GM21515 (cell line): ENCODE data around the gene KCNJ10.

ENCODE experiments used
- ATAC-seq: cut with Tn5 transposase; IDR thresholded peaks from one replicate; pipeline ENCODE4 v1.9.1; 2021; ENCODE audit not compliant: unreplicated experiment

Gene KCNJ10

DNA sequence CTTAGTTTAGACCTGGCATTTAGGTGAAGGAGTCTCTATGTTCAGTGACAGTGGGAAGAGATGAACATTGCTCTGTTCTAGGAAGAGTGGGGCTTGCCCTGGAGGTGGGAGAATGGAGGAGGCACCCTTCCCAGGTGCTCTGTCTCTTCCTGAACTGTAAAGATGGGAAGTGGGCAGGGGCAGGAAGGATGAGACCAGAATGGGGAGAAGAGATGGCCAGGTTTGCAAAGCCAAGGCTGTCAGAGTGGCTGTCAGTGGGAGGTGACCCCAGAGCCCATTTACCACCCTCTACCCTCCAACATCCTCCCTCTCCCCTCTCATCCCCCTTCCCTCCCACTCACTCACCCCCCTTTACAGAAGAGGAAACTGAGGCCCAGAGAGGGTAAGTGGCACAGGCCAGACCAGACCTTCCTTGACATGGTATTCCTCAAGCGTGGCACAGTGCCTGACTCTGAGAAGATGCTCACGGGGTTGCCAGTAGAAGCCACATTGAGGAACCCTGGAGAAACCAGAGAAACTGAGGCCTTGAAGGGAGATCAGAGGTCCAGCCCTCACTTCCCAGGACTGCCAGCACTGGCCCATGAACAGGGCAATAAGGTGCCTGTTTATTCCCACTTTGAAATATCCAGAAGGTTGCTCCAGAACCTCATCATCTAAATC, 29.9 kb upstream of the KCNJ10 start:
- no peak for ATAC-seq

DNA sequence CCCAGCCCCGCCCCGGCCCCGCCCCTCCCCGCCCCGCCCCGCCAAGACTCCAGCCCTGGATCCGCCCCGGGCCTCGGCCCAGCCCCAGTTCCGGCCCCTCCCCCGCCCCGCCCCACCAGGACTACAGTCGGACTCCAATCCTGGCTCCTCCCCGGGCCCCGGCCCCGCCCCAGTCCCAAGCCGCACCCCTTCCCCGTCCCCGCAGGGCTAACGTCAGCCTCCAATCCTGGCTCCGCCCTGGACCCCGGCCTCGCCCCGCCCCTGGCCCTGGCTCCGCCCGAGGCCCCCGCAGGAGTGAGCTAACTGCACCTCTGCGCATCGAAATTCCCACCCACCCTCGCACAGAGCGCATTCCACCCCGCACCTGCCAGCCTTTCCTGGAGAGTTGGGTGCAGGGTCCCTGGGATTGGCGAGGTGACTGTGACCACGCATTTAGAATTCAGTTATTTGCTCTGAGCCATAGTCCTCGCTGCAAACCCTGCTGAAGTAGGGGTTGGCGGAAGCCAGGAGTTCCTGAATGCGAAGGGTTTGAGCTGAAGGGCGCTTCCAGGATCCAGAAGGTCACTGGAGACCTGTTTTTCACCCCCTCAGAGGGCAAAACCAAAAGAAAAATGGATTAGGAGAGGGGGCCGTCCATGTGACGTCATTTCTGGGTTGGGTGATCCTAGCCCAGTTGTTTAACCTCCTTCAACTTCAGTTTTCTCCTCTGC, 29.0 kb upstream of the KCNJ10 start:
- ATAC-seq, result peak; percentile 82

DNA sequence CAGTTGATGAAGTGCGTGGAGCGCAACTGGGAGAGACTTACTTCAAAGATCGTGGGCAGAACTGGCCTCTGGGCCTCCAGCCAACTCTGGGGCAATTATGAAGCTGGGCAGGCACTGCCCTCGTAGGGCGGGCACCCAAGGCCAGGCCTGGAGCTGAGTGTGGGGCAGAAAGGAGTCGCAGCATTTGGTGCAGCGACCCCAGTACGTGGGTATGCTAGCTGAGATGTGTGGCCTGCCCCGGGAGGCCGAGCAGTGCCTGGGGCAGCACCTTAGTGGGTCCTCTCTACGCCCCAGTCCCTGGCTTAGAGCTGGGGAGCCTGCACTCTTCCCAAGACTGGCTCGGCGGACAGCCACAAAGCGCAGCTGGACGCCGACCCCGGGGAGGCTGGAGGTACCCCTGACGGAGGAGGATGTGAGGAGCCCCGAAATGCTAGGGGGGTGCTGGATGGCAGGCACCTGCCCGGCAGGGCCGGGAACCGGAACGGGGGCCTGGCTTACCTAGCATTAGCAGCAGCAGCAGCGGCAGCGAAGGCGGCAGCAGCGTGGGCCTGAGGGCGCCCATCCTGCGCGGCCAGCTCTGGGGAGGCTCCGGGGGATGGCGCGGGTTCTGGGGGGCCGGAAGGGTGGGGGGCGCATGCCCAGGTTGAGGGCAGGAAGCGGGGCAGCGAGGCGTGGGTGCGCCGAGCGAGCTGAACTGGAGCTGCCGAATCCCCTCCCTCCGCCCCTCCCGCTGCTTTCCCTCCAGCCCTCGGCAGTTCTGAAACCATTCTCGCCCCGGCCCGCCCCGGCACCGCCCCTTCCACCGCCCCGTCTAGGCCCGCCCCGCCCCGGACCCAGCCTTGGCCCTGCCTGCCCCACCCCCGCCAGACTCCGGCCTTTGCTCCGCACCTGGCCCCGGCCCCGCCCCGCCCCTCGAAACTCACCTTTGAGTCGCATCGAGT, 28.2 kb upstream of the KCNJ10 start, which contains the start of gene IGSF8:
IGSF8 (minus strand) TSS at position 709 of the 941 bp plus-strand sequence; CDS start at position 562, 147 bp downstream.
- ATAC-seq, result peak; percentile 43

DNA sequence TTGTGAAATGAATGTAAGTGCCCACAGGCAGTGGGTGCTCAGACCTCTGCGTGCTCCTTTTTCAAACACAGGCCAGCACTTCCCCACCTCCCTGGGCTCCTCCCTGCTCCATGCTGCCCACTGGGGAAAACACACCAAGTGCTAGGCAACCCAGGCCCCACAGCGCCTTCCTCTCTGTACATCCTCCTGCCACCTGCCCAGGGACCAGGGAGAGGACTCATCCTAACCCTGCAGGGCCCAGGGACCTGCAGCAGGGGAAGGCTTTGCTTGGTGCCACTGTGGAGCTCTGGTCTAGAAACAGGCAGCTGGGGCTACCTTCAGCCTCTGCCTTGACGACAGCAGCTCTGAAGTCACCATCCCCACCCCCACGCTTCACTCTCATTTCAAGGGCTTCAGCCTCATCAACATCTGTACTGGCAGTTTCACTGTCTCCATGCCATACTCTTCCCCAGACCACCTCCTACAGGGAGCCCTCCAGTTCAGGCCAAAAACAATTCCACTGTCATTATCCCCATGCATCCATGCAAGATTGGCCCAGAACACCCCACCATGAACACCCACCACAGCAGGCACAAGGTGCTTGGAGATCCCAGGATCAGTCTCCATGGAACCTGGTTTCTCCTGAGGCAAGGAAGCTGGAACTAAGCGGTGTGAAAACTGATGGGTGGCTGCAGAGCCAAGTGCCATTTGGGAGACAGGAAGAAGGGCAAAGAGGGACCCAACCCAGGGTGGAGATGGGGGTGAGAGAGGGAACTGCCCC, 27.4 kb upstream of the KCNJ10 start:
- ATAC-seq, result no peak

DNA sequence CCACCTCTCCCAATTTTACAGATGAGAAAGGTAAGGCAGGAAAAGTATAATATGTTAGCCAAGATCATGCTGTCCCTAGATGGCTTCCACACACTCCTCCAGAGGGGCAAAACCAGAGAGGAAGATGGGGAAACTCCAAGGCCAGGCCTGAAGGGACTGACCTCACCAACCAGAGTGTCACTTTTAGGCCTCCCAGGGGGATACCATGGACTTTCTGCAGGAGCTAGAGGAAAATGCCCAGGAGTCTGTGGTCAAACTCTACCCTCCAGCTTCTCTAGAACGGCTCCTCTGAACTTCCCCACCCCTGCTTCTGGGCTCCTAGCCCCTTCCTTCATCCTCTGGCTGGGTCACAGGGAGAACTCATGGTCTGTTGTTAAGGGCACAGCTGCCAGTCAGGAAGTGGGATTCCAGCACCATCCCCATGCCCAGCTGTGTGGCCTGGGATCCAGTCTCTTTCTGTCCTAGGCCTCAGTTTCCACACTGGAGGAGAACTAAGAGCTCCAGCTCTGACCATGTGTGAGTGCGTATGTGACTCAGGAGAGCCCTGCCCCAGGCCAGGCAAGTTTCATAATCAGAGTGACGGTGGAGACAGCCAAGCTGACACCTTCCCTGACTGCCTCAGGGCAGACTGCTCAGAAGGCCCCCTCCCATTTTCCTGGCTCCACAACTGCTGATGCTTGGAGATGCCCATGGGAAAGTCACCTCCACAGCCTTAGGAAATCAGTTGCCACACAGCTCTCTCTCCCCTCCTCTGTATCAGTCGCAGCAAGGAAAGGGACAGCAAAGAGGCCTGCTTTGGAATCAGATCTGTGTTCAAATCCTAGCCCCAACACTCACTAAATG, 26.5 kb upstream of the KCNJ10 start:
- ATAC-seq, result no peak

DNA sequence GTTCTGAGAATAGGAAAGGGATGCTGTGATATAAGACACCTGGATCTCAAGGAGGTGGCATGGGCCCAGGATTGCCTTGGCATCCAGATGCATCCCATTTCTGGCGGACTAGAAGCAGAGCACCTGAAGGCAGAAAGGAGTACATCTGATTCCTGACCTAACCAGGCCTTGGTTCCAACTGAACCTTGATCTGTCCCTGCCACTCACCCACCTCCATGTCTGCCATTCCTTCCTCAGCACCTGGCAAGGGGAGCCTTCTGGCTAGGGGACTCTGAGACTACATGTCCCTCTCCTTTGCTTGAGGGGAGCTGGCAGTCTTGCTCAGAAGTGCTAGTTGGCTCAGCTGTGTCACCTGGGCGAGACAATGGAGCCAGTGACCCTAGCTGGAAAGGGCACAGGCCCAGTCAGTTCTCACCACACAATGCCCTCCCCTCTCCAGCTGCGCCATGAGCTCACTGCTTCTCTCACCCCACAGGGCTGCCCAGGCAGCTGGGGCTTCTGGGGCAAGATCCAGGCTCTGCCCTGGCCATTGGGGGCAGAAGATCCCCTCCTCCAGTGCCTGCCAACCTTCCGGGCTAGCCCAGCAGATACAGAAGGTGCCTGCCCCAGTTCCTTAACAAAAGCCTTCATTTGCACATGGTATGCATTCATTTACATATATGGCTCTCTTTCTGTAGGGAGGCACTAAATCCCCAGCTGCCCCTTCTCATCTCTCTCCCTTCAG, 25.6 kb upstream of the KCNJ10 start:
- ATAC-seq, result no peak

DNA sequence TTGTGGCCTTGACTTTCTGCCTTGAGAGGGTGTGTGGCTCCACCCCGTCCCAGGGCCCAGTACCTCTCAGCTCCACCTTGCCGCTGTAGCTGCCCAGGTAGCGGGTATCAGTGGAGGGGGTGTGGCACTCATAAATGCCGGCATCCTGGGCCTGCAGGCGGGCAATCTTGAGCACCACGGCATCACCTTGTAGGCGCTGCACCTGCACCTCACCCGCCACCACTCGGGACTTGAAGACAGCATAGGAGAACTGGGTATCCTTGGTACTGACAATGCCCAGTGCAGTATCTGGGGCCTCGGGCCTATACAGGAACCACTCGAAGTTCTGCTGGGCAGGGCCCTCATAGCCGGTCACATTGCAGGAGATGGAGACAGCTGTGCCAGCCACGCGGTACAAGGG, 24.8 kb upstream of the KCNJ10 start:
- ATAC-seq, result no peak

DNA sequence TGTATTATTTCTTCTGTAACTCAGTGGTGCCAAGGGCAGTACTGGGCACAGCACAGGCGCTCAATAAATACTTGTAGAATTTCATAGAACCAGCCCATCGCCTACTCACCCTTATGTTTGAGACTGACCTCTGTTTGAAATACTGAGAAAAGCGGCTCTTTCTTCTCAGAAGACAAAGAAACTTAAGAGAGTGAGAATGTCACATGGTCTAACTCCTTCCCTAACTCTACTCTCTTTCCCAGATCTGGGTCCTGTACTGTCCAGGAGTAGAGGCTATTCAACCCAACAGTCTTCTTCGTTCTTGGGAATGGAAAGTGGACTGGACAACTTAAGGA, 24.3 kb upstream of the KCNJ10 start:
- ATAC-seq, result no peak

DNA sequence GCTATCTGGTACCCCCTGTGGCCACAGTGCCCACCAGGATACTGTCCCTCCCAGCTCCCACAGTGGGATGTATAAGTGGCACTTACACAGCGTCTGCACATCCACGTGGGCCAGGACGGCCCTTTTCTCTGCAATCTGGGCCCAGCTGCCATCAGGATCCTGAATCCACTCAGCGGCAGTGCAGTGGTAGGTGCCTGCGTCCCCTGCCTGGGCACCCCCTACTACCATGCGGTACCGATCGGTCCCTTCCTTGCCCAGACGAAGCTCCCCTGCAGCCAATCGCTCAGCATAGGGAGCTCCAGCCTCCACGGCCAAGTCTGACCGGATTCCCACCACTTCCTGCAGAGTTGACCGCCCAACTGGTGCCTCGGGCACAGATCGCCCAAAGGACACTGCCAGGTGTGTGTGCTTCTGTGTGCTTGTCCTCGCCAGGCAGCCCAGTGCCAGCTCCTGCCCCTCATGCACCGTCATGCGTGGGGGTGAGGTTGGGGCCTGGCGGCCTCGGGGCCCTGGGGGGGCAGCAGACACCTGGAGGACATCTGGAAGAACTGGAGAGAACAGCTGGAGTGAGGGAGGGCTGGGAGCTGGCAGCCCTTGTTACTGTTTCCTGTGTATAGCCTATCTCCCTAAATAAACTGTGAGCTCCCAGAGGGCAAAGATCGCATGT, 23.8 kb upstream of the KCNJ10 start:
- ATAC-seq, result no peak

DNA sequence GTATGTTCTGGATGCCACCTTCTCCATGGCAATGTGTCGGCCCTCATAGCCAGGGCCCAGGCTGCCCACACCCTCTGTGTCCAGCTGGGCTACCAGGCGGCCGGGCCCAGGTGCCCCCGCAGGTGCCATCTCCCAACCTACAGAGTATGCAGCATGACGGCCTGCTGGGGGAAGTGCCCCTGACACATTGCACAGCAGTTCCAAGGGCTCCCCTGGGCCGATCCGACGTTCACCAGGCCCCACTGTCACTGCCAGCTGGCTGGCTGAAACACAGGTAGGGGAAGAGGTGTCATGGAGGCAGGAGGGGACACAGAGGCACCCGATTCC, 23.1 kb upstream of the KCNJ10 start:
- no peak for ATAC-seq

DNA sequence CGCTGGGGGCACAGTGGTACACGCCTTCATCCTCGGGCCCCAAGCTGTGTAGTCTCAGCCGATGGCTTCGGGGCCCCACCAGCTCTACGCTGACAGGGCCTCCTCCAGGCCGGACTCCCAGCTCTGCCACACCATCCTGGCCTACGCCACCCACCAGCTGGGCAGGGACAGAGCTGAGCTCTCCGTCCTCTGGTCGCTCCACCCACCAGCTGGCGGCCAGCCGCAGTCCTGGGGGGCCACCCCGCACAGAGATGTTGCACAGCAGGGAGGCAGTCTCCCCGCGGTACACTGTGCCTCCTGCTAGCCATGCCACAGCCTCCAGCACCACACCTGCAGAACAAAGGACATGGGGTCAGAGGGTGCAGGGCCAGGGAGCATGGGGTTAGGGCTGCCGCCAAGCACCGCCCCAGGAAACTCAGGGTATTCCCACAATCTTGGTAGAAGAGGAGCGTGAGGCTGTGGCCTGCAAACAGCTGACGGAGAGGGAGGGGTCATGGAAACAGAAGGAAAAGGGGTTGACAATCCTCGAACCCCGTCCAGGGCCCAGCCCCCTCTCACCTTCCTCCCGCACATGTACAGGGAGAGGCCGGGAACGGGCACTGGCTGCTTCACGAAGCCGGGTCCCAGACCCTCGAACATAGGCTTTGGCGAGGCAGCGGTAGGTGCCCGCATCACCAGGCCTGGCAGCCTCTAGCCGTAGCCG, 22.6 kb upstream of the KCNJ10 start:
- no peak for ATAC-seq

DNA sequence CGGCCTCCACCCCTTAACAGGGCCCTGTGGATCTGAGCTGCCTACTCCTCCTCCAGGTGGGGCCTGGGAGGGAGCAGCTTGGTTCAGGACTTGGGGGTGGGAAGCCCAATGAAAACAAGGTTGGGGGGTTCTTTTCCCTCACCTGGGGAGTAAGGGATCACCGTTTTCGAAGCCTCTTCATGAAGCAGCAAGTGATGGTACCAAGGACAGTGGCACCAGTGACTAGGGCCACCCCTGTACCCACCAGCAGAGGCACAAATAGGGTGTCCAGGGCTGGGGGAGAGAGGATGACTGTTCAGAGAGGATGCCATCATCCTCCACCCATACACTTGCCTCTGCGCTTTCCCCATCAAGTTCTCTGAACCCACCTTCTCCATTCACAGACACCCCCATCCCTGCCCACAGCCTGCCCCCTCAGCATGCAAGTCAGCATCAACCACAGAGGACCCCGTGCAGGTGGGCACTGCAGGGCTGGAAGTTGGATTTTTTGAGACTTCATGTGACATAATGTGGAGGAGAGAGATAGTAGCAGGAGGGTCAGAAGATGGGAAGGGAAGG, 21.8 kb upstream of the KCNJ10 start:
- no peak for ATAC-seq

DNA sequence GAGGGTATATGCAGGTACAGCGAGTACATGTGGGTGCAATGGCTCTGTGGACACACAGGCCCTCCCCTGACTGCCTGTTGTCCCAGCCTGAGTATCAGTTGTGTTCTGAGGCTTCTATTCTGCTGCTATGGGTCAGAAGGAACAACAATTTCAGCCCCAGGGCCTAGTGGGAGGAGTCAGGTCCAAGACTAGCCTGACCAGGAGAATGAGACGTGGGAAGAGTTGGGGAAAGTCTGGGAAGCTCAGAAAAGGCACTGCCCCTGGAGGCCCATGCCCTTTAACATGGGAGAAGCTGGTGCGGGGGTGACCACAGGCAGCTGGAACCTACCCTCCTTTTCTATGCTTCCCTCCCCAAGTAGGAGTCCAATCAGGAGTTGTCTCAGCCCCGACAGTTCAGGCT, 20.8 kb upstream of the KCNJ10 start:
- no peak for ATAC-seq

DNA sequence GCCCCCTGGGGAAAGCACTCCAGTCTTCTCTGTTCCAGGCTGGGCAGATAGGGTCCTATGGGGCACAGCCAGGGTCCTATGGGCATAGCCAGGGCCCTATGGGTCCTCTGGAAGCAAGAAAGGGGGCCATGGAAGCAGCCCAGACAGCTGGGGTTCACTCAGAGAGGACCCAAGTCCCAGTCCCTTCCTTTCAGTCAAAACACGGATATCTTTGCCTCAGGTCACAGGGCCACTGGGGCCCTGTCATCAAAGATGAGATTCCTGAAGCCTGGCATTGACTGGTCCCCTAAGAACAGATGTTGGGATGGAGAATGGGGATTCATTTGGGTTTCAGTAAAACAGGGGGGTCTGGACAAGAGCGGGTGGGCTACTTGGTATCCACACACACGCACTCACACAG, 19.9 kb upstream of the KCNJ10 start:
- no peak for ATAC-seq

DNA sequence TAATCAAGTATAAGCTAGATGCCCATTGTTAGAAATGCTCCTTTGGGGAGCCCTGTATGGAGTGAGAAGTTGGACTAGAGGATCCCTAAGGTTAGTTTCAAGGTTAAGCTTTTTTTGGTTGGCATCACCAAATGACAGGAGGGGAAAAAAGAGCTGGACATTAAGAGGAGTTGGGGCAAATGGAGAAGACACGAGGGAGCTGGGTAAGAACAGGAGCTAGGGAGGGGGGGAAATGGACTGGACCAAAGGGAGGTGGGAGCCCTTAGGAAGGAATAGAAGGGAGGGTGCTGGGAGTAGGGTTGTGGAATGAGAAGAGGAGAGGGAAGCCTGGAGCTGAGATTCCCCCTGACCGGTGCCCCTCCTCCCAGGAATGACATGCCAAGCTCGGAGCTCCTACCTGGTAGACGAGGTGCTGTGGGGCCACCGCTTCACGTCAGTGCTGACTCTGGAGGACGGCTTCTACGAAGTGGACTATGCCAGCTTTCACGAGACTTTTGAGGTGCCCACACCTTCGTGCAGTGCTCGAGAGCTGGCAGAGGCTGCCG, 17.2 kb upstream of the KCNJ10 start:
- no peak for ATAC-seq

DNA sequence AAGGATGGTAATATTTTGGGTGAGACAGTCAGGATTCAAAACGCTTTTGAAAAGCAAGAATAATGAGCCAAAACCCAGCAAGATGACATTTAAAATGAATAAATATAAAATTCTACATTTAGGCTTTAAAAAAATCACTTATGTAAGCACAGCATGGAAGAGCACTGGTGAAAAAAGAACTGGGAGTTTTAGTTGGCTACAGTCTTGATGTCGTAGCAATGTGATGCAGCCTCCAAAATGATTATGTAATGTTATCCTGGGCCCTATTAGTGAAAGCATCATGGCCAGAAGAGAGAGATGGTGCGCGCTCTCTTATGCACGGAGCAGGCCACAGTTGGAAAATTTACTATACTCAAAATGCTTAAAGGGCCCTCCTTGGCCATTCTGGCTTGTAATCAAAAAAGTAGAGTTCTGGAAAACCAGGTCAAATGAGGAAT, 16.5 kb upstream of the KCNJ10 start:
- no peak for ATAC-seq

DNA sequence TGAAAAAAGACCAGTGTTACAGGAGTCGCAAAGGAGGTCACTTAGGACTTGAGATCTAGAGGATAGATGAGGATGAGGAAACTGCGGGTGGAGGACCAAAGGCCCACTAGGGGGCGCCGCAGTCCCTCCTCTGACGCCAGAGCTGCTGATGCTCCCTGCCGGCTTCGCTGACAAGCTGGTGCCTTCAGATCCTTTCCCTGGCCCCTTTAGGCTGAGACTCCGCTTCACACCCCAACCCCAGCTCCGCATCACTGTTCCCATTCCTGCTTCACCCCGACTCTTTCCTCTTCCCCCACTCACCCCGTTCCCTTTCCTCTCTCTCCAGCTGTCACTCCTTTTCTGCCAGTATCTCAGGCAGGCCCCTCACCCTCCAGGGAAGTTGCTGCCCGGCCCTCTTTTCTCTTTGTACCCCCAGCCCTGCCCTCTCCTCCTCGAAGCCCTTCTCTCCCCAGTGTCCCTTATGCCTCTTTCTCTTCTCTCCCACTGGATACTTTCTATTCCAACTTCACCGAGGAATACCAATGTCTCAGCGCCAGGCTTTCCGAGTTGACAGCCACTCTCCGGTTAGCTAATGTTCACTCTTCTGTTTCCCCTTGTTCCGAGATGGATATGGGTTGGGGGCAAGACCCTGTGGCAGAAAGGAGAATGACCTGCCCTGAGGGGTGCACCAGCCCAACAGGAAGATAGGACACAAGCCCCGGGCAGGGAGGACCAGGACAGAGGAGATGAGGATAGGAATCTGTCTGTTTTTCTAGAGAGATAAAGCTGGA, 15.9 kb upstream of the KCNJ10 start:
- no peak for ATAC-seq
